Liver (tissue), 9 donors: ENCODE data around the gene UBR2. TPM values are rescaled to one million over a fixed set of nuclear protein-coding genes. Genes with fewer than 3 reads are reported as not detected.
"Not testable (repeated sequence)": the region's sequence is repeated elsewhere in the genome, so short reads cannot be mapped to it uniquely, and the experiment has no call there.

Source experiments
- DNase-seq: peaks from one replicate; pipeline ENCODE4 v3.0.0-alpha.2; 2017; ENCODE audit warnings: low spot score
- H3K27ac ChIP-seq, 2 donors: one replicate each; pipeline ENCODE4 v1.7.0; 2013; ENCODE audit warnings: inconsistent platforms in 2 of 2, low read length in 2 of 2, control low read depth in 1 of 2, low read depth in 1 of 2, mild to moderate bottlenecking in 1 of 2
- H3K27me3 ChIP-seq, 4 donors: one replicate each; pipeline versions ENCODE4 v1.6.1 to v1.7.0; 2013; ENCODE audit warnings: low read length in 3 of 4, inconsistent platforms in 1 of 4, mild to moderate bottlenecking in 1 of 4, moderate library complexity in 1 of 4; ENCODE audit not compliant: control insufficient read depth in 4 of 4, insufficient read depth in 4 of 4
- H3K36me3 ChIP-seq, 4 donors: one replicate each; pipeline versions ENCODE4 v1.6.1 to v1.7.0; 2013; ENCODE audit warnings: low read length in 3 of 4, mild to moderate bottlenecking in 3 of 4, low read depth in 1 of 4, moderate library complexity in 1 of 4; ENCODE audit not compliant: control insufficient read depth in 4 of 4, insufficient read depth in 3 of 4
- H3K4me1 ChIP-seq, 4 donors: one replicate each; pipeline versions ENCODE4 v1.6.1 to v1.7.0; 2013; ENCODE audit warnings: low read length in 3 of 4, mild to moderate bottlenecking in 3 of 4, moderate library complexity in 1 of 4; ENCODE audit not compliant: control insufficient read depth in 4 of 4, insufficient read depth in 4 of 4
- H3K4me3 ChIP-seq, 3 donors: one replicate each; pipeline versions ENCODE4 v1.6.1 to v1.7.0; 2013; ENCODE audit warnings: low read length in 3 of 3, control low read depth in 1 of 3, low read depth in 1 of 3, mild to moderate bottlenecking in 1 of 3
- H3K9ac ChIP-seq, 2 donors: one replicate each; pipeline ENCODE4 v1.7.0; 2013; ENCODE audit warnings: low read length in 2 of 2, mild to moderate bottlenecking in 2 of 2, moderate library complexity in 2 of 2, control low read depth in 1 of 2, low read depth in 1 of 2
- H3K9me3 ChIP-seq, 4 donors: one replicate each; pipeline versions ENCODE4 v1.6.1 to v1.7.0; 2013; ENCODE audit warnings: low read length in 3 of 4; ENCODE audit not compliant: control insufficient read depth in 4 of 4
- EGR1 ChIP-seq, 2 donors: IDR thresholded peaks; 2 replicates each; pipeline ENCODE4 v1.6.1; 2016 to 2018; ENCODE audit warnings: antibody characterized with exemption in 2 of 2, low read depth in 2 of 2
- FOXA1 ChIP-seq: IDR thresholded peaks from 2 replicates; pipeline ENCODE4 v1.6.1; 2016; ENCODE audit warnings: antibody characterized with exemption
- FOXA2 ChIP-seq: IDR thresholded peaks from 2 replicates; pipeline ENCODE4 v1.6.1; 2016; ENCODE audit warnings: antibody characterized with exemption
- HNF4A ChIP-seq, 2 donors: conservative IDR thresholded peaks; 2 replicates each; pipeline ENCODE4 v1.6.1; 2016; ENCODE audit warnings: antibody characterized with exemption in 2 of 2, mild to moderate bottlenecking in 2 of 2
- HNF4G ChIP-seq: IDR thresholded peaks from 2 replicates; pipeline ENCODE4 v1.6.1; 2016; ENCODE audit warnings: antibody characterized with exemption
- JUND ChIP-seq, 2 donors: IDR thresholded peaks; 2 replicates each; pipeline ENCODE4 v1.6.1; 2016; ENCODE audit warnings: antibody characterized with exemption in 2 of 2
- NR2F2 ChIP-seq: IDR thresholded peaks from 2 replicates; pipeline ENCODE4 v1.6.1; 2016; ENCODE audit warnings: antibody characterized with exemption
- RAD21 ChIP-seq, 2 donors: IDR thresholded peaks; 2 replicates each; pipeline ENCODE4 v1.6.1; 2016; ENCODE audit warnings: antibody characterized with exemption in 2 of 2, mild to moderate bottlenecking in 2 of 2
- RXRA ChIP-seq, 2 donors: IDR thresholded peaks; 2 replicates each; pipeline ENCODE4 v1.6.1; 2017 to 2018; ENCODE audit warnings: antibody characterized with exemption in 2 of 2, mild to moderate bottlenecking in 1 of 2
- SP1 ChIP-seq: IDR thresholded peaks from 2 replicates; pipeline ENCODE4 v1.6.1; 2018; ENCODE audit warnings: antibody characterized with exemption, mild to moderate bottlenecking
- TAF1 ChIP-seq: conservative IDR thresholded peaks from 2 replicates; pipeline ENCODE4 v1.6.1; 2016; ENCODE audit warnings: antibody characterized with exemption, mild to moderate bottlenecking
- YY1 ChIP-seq: IDR thresholded peaks from 2 replicates; pipeline ENCODE4 v1.6.1; 2016; ENCODE audit warnings: antibody characterized with exemption, mild to moderate bottlenecking
- WGBS: extraction: QIAGEN DNeasy Blood & Tissue Kit; methylation state at CpG from one replicate; pipeline ENCODE4 v1.1.7; 2013; 5-methylcytosine and 5-hydroxymethylcytosine counted together
- polyA plus RNA-seq, 2 donors: library from polyadenylated mRNA; stranded (reverse) in 1 of 2; unstranded in 1 of 2; fragments of 200-250 nt in 1 of 2; fragments of >200 nt in 1 of 2; fragmentation: Nextera tagmentation in 1 of 2; extraction: Ambion mirVana in 1 of 2; gene quantifications; one replicate each; pipeline versions ENCODE4 v1.2.1 to v1.2.3, GENCODE V29; 2013 to 2015
- total RNA-seq, 2 donors: library from RNA; depleted of rRNA; stranded (reverse); fragments of >200 nt; gene quantifications; one replicate each; pipeline ENCODE4 v1.2.3, GENCODE V29; 2014
- TF ChIP-seq, protein P1 (sequence below): IDR thresholded peaks from 2 replicates; pipeline ENCODE4 v1.6.1; 2016; ENCODE audit warnings: antibody characterized with exemption
- TF ChIP-seq, protein P2 (sequence below): IDR thresholded peaks from 2 replicates; pipeline ENCODE4 v1.6.1; 2016; ENCODE audit warnings: antibody characterized with exemption, mild to moderate bottlenecking
- TF ChIP-seq, protein P3 (sequence below): IDR thresholded peaks from 2 replicates; pipeline ENCODE4 v1.6.1; 2016; ENCODE audit warnings: antibody characterized with exemption
- TF ChIP-seq, protein P4 (sequence below): fragments of 150-350 bp; IDR thresholded peaks from 2 replicates; pipeline ENCODE4 v1.5.1; 2017; ENCODE audit warnings: improper control_type of control experiment, low read depth, low read length; ENCODE audit not compliant: missing input control
- donor health status: healthy.
- donor health status: healthy.
- donor health status: healthy.
- donor health status: healthy.
- donor health status: healthy.

UBR2 gene
- total and polyA plus RNA-seq, 4 donors, result 6.3 to 32.9 (median 19.3) TPM

DNA sequence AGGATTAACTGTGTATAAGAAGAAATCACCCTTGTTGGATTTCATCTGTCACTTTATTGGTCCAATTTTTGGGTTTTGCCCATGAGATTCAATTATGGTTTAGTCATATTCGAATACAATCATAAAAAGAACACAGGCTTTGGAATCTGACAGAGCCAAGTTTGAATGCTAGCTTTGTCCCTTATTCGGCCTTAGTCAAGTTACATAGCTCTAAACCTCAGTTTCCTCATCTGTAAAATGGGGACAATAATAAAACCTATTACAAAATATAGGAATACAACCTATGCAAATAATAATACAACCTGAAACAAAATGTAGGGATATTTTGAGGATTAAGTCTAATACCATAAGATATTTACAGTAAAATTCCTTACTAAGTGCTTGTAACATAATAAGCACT is 100.9 kb downstream of the UBR2 start:
- Histone ChIP-seq H3K27ac (no peak overlapping the region), H3K36me3 (peaks cover 14 to 69% (median 53%) of the 10 kb centered on the region in 4 donors), H3K4me3 (no peak overlapping the region), H3K9ac (no peak overlapping the region), H3K4me1 (peaks cover 0 to 2% (median 2%) of the 10 kb centered on the region in 4 donors), H3K27me3 (no peaks in the 10 kb centered on the region), H3K9me3 (no peaks in the 10 kb centered on the region)
- TF ChIP-seq, protein P1, sequence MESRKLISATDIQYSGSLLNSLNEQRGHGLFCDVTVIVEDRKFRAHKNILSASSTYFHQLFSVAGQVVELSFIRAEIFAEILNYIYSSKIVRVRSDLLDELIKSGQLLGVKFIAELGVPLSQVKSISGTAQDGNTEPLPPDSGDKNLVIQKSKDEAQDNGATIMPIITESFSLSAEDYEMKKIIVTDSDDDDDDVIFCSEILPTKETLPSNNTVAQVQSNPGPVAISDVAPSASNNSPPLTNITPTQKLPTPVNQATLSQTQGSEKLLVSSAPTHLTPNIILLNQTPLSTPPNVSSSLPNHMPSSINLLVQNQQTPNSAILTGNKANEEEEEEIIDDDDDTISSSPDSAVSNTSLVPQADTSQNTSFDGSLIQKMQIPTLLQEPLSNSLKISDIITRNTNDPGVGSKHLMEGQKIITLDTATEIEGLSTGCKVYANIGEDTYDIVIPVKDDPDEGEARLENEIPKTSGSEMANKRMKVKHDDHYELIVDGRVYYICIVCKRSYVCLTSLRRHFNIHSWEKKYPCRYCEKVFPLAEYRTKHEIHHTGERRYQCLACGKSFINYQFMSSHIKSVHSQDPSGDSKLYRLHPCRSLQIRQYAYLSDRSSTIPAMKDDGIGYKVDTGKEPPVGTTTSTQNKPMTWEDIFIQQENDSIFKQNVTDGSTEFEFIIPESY, result no peak
- no peak for TF ChIP-seq JUND (IDR thresholded peaks at IDR 0.05)
- TF ChIP-seq TAF1, result no peak
- no peak for TF ChIP-seq RAD21 (IDR thresholded peaks at IDR 0.05)
- TF ChIP-seq FOXA1, result no peak
- TF ChIP-seq HNF4G, result no peak
- no peak for TF ChIP-seq HNF4A (conservative IDR thresholded peaks at IDR 0.05)
- TF ChIP-seq NR2F2, result no peak
- TF ChIP-seq, protein P2, sequence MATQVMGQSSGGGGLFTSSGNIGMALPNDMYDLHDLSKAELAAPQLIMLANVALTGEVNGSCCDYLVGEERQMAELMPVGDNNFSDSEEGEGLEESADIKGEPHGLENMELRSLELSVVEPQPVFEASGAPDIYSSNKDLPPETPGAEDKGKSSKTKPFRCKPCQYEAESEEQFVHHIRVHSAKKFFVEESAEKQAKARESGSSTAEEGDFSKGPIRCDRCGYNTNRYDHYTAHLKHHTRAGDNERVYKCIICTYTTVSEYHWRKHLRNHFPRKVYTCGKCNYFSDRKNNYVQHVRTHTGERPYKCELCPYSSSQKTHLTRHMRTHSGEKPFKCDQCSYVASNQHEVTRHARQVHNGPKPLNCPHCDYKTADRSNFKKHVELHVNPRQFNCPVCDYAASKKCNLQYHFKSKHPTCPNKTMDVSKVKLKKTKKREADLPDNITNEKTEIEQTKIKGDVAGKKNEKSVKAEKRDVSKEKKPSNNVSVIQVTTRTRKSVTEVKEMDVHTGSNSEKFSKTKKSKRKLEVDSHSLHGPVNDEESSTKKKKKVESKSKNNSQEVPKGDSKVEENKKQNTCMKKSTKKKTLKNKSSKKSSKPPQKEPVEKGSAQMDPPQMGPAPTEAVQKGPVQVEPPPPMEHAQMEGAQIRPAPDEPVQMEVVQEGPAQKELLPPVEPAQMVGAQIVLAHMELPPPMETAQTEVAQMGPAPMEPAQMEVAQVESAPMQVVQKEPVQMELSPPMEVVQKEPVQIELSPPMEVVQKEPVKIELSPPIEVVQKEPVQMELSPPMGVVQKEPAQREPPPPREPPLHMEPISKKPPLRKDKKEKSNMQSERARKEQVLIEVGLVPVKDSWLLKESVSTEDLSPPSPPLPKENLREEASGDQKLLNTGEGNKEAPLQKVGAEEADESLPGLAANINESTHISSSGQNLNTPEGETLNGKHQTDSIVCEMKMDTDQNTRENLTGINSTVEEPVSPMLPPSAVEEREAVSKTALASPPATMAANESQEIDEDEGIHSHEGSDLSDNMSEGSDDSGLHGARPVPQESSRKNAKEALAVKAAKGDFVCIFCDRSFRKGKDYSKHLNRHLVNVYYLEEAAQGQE, result no peak
- TF ChIP-seq, protein P3, sequence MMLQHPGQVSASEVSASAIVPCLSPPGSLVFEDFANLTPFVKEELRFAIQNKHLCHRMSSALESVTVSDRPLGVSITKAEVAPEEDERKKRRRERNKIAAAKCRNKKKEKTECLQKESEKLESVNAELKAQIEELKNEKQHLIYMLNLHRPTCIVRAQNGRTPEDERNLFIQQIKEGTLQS, result no peak
- no peak for TF ChIP-seq YY1
- TF ChIP-seq SP1, result no peak
- TF ChIP-seq, protein P4, sequence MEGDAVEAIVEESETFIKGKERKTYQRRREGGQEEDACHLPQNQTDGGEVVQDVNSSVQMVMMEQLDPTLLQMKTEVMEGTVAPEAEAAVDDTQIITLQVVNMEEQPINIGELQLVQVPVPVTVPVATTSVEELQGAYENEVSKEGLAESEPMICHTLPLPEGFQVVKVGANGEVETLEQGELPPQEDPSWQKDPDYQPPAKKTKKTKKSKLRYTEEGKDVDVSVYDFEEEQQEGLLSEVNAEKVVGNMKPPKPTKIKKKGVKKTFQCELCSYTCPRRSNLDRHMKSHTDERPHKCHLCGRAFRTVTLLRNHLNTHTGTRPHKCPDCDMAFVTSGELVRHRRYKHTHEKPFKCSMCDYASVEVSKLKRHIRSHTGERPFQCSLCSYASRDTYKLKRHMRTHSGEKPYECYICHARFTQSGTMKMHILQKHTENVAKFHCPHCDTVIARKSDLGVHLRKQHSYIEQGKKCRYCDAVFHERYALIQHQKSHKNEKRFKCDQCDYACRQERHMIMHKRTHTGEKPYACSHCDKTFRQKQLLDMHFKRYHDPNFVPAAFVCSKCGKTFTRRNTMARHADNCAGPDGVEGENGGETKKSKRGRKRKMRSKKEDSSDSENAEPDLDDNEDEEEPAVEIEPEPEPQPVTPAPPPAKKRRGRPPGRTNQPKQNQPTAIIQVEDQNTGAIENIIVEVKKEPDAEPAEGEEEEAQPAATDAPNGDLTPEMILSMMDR, result no peak
- no peak for TF ChIP-seq EGR1 (IDR thresholded peaks at IDR 0.05; ENCODE audit: low read depth in 2 of 2)
- no peak for TF ChIP-seq RXRA (IDR thresholded peaks at IDR 0.05)
- no peak for TF ChIP-seq FOXA2
- no peak for DNase-seq
- WGBS, result 98% methylated on average over 2 of the region's 2 CpGs

DNA sequence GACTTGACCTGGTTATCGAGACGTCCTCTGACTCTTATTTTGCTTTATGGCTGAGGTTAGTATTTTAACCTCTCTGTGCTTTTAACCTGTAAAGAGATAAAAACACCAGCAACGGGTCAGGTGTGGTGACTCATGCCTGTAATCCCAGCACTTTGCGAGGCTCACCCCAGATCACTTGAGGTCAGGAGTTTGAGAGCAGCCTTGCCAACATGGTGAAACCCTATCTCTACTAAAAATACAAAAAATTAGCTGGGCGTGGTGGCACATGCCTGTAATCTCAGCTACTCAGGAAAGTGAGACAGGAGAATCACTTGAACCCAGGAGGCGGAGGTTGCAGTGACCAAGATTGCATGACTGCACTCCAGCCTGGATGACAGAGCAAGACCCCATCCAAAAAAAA is 110.5 kb downstream of the UBR2 start:
- H3K9ac ChIP-seq, H3K27ac ChIP-seq, H3K4me1 ChIP-seq, H3K9me3 ChIP-seq, H3K4me3 ChIP-seq, H3K27me3 ChIP-seq, DNase-seq: not testable (repeated sequence)
- WGBS, result 94% methylated on average over 6 of the region's 6 CpGs
- peaks cover 10 to 95% (median 83%) of the 10 kb centered on the region in 4 donors for H3K36me3 ChIP-seq
